Endothelial cell of umbilical vein (primary cell): ENCODE measurements around the gene GRIA3. TPM values are rescaled to one million over a fixed set of nuclear protein-coding genes. Genes with fewer than 3 reads are reported as not detected.

Experiments used
- BruUV-seq: library from RNA; stranded (reverse); fragments of 400-500 nt; replicated peaks from 2 replicates; lab custom pipeline; 2021; lab: Mats Ljungman, UMichigan
- CTCF ChIA-PET: fragments of 300-600, 350-600 bp; sonication (Branson Sonifier 250); formaldehyde crosslinking; loops from one replicate; lab custom pipeline; 2021; ENCODE audit warnings: antibody characterized with exemption, inconsistent platforms; lab: Charles Lee
- POLR2A ChIA-PET: fragments of 300-600, 350-600 bp; sonication (Branson Sonifier 250); formaldehyde crosslinking; loops from one replicate; lab custom pipeline; 2021; ENCODE audit warnings: antibody characterized with exemption, inconsistent platforms; lab: Charles Lee
- DNase-seq: peaks from one replicate; pipeline ENCODE4 v3.0.0-alpha.2; 2011; ENCODE audit warnings: low read depth, low spot score
- FAIRE-seq: peaks from 2 replicates; lab custom pipeline; 2011; peaks lifted over from hg19 to GRCh38; lab: Jason Lieb, UNC
- H2AFZ ChIP-seq: 2 replicates; pipeline ENCODE4 v1.6.0; 2012; ENCODE audit warnings: low read depth, low read length, control low read depth, inconsistent platforms
- H3K27ac ChIP-seq: 2 replicates; pipeline ENCODE4 v1.5.1; 2011; ENCODE audit warnings: low read depth, mild to moderate bottlenecking, control low read depth, low read length, moderate library complexity; ENCODE audit not compliant: insufficient read depth
- H3K27me3 ChIP-seq, 2 experiments: 2 replicates each; pipeline versions ENCODE4 v1.6.0 to v1.6.1; 2011; ENCODE audit warnings: low read length in 2 of 2, mixed read lengths in 1 of 2; ENCODE audit not compliant: control insufficient read depth in 2 of 2, insufficient read depth in 2 of 2
- H3K36me3 ChIP-seq, 2 experiments: 2 replicates in 1 of 2; 3 replicates in 1 of 2; pipeline ENCODE4 v1.5.1; 2011; ENCODE audit warnings: low read length in 2 of 2, mild to moderate bottlenecking in 1 of 2, moderate library complexity in 1 of 2; ENCODE audit not compliant: control insufficient read depth in 2 of 2, insufficient read depth in 2 of 2; ENCODE audit errors: extremely low read depth in 1 of 2
- H3K4me1 ChIP-seq: 3 replicates; pipeline ENCODE4 v1.5.1; 2011; ENCODE audit warnings: mild to moderate bottlenecking, low read length; ENCODE audit not compliant: control insufficient read depth, insufficient read depth; ENCODE audit errors: extremely low read depth
- H3K4me2 ChIP-seq: 2 replicates; pipeline ENCODE4 v1.6.1; 2011; ENCODE audit warnings: low read length, control low read depth, mixed read lengths; ENCODE audit not compliant: insufficient read depth
- H3K4me3 ChIP-seq, 3 experiments: fragments of 200-600 bp in 1 of 3; sonication (generic), shearing (Covaris generic) in 1 of 3; replicated peaks in 1 of 3; 2 replicates each; pipeline ENCODE4 v1.5.1; 2011 to 2016; ENCODE audit warnings: control low read depth in 3 of 3, low read length in 3 of 3, mild to moderate bottlenecking in 2 of 3, inconsistent platforms in 1 of 3, low read depth in 1 of 3, moderate library complexity in 1 of 3; ENCODE audit not compliant: insufficient read depth in 1 of 3
- H3K79me2 ChIP-seq: 2 replicates; pipeline ENCODE4 v1.6.0; 2012; ENCODE audit warnings: low read length, inconsistent platforms; ENCODE audit not compliant: control insufficient read depth, insufficient read depth
- H3K9ac ChIP-seq: replicated peaks from 2 replicates; pipeline ENCODE3; 2011; ENCODE audit warnings: low read length, control low read depth; ENCODE audit not compliant: insufficient read depth; ENCODE audit errors: extremely low read depth
- H3K9me1 ChIP-seq: replicated peaks from 3 replicates; pipeline ENCODE4 v1.6.0; 2011; ENCODE audit warnings: mild to moderate bottlenecking, low read length; ENCODE audit not compliant: control insufficient read depth, insufficient read depth; ENCODE audit errors: extremely low read depth
- H3K9me3 ChIP-seq: replicated peaks from 2 replicates; pipeline ENCODE4 v1.5.1; 2012; ENCODE audit warnings: low read length, inconsistent platforms; ENCODE audit not compliant: control insufficient read depth, insufficient read depth
- H4K20me1 ChIP-seq: replicated peaks from 2 replicates; pipeline ENCODE3; 2011; ENCODE audit warnings: mild to moderate bottlenecking, low read length; ENCODE audit not compliant: control insufficient read depth, insufficient read depth; ENCODE audit errors: extremely low read depth
- CTCF ChIP-seq, 2 donors: IDR thresholded peaks; 1 replicate in 1 of 2; 2 replicates in 1 of 2; pipeline ENCODE4 v1.5.1; 2011; ENCODE audit warnings: low read length in 2 of 2, mild to moderate bottlenecking in 2 of 2, moderate library complexity in 2 of 2, control low read depth in 1 of 2, inconsistent platforms in 1 of 2, low read depth in 1 of 2; ENCODE audit not compliant: insufficient read depth in 1 of 2; ENCODE audit errors: extremely low read depth in 1 of 2
- EZH2 ChIP-seq: IDR thresholded peaks from 2 replicates; pipeline ENCODE4 v1.6.1; 2012; ENCODE audit warnings: borderline replicate concordance, low read depth, mild to moderate bottlenecking, moderate library complexity, low read length, inconsistent platforms; ENCODE audit not compliant: severe bottlenecking
- FOS ChIP-seq: IDR thresholded peaks from 2 replicates; pipeline ENCODE4 v1.6.1; 2011; ENCODE audit warnings: mild to moderate bottlenecking, low read length, moderate library complexity, borderline replicate concordance; ENCODE audit not compliant: insufficient read depth
- GATA2 ChIP-seq: IDR thresholded peaks from 2 replicates; pipeline ENCODE4 v1.7.0; 2011; ENCODE audit warnings: low read depth, mild to moderate bottlenecking, moderate library complexity, mixed read lengths, low read length; ENCODE audit not compliant: insufficient read length, insufficient read depth
- JUN ChIP-seq: IDR thresholded peaks from 2 replicates; pipeline ENCODE4 v1.6.1; 2011; ENCODE audit warnings: borderline replicate concordance, low read depth; ENCODE audit not compliant: insufficient read length, insufficient read depth
- MAX ChIP-seq: IDR thresholded peaks from 2 replicates; pipeline ENCODE4 v1.6.1; 2011; ENCODE audit not compliant: insufficient read depth, insufficient read length
- MYC ChIP-seq: IDR thresholded peaks from one replicate; pipeline ENCODE4 v1.6.1; 2011; ENCODE audit warnings: mild to moderate bottlenecking, low read depth, low read length
- POLR2A ChIP-seq: IDR thresholded peaks from 2 replicates; pipeline ENCODE4 v1.6.1; 2012; ENCODE audit warnings: low read depth, mild to moderate bottlenecking, control low read depth, low read length
- POLR2AphosphoS5 ChIP-seq: IDR thresholded peaks from 2 replicates; pipeline ENCODE4 v1.6.1; 2012; ENCODE audit warnings: low read depth, mild to moderate bottlenecking, control low read depth, low read length, moderate library complexity; ENCODE audit not compliant: insufficient read depth
- dilution Hi-C: fragments of 300-500 bp; cut with MboI; formaldehyde crosslinking; loops from one replicate; pipeline ENCODE4 v1.15.0; 2019; ENCODE audit warnings: low sequenced_read_pairs; ENCODE audit not compliant: extremely low pct_ligation_motif_present
- intact Hi-C: fragments of 100-400 bp; cut with micrococcal nuclease; formaldehyde crosslinking; loops from one replicate; pipeline ENCODE4 v1.10.0; 2022
- polyA plus RNA-seq, 4 experiments: library from polyadenylated mRNA; depleted of rRNA in 3 of 4; stranded (reverse) in 3 of 4; unstranded in 1 of 4; fragments of >200 nt; gene quantifications; 2 replicates each; pipeline versions ENCODE4 v1.2.1 to v1.2.3, GENCODE V29; 2011 to 2012; ENCODE audit warnings: missing spikeins in 1 of 4
- total RNA-seq: library from RNA; stranded (reverse); gene quantifications from 2 replicates; pipeline ENCODE4 v1.2.3, GENCODE V29; 2021

The GRIA3 gene
- total and polyA plus RNA-seq, 2 donors (not counting 3 experiments of a cell fraction or from before 2014, with no cell fraction given), result not detected

GRCh38 chrX:123331349-123331748 is 147.3 kb downstream of the GRIA3 start:
- H3K27ac ChIP-seq, result no peak overlapping the region
- H4K20me1 ChIP-seq, result no peaks in the 10 kb centered on the region
- dilution Hi-C loops, result no loop called here
- no peaks in the 10 kb centered on the region for H3K9me3 ChIP-seq
- intact Hi-C loops, result no loop called here
- POLR2A ChIA-PET, result no interaction called here
- no peaks in the 10 kb centered on the region for H3K27me3 ChIP-seq
- H3K4me2 ChIP-seq, result no peak overlapping the region
- H3K4me3 ChIP-seq, result no peak overlapping the region
- no peaks in the 10 kb centered on the region for H3K9me1 ChIP-seq
- no peaks in the 10 kb centered on the region for H3K79me2 ChIP-seq
- DNase-seq, result no peak
- H3K36me3 ChIP-seq, result no peaks in the 10 kb centered on the region
- TF ChIP-seq POLR2AphosphoS5 (no peak), JUN (no peak), MAX (no peak), EZH2 (no peak), MYC (no peak), CTCF (IDR thresholded peaks at IDR 0.05; ENCODE audit: extremely low read depth in 1 of 2, insufficient read depth in 1 of 2, low read depth in 1 of 2, low read length in 2 of 2) (no peak), GATA2 (no peak), FOS (no peak), POLR2A (no peak)
- no peaks in the 10 kb centered on the region for H3K4me1 ChIP-seq
- no peak for FAIRE-seq
- CTCF ChIA-PET, result no interaction called here
- H3K9ac ChIP-seq, result no peak overlapping the region
- no TSS peak for BruUV-seq
- H2AFZ ChIP-seq, result no peak overlapping the region
